Measurements from ENCODE around the gene ARHGAP45.

The ARHGAP45 gene

DNA sequence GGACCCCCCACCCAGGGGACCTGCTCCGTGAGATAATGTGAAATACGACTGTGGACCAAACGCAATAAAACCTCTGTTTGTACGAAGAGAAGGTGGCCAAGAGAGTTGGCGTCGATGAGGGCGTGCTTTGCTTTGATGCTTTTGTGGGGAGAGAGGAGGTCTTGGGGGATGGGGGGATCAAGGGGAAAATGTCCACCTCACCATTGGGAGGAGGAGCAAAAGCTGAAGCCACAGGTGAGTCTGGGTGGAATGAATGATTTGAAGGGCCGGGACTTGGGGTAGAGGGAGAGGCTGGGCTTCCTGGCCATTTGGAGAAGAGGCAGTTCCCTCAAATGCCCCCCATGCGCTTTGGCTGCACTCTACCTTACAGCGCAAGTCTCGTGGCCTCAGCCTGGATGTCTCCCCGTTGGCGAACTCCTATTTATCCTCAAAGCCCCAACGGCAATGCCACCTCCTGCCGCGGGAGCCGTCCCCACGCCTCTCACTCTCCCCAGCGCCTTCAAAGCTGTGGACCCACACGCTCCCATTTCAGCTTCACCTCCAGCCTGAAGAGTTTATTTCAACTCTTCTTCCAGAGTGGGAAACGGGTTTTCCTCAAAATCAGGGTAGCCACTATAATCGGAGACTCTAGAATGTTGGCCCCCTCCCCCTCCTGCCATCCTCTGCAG, 27.9 kb upstream of the ARHGAP45 start:
- H3K9me2 ChIP-seq (ENCODE audit: low read depth, low read length), result no peaks in the 10 kb centered on the region
- H3K36me3 ChIP-seq (ENCODE audit: insufficient read depth, low read length), result peaks cover 22% of the 10 kb centered on the region
- TF ChIP-seq, protein P1, sequence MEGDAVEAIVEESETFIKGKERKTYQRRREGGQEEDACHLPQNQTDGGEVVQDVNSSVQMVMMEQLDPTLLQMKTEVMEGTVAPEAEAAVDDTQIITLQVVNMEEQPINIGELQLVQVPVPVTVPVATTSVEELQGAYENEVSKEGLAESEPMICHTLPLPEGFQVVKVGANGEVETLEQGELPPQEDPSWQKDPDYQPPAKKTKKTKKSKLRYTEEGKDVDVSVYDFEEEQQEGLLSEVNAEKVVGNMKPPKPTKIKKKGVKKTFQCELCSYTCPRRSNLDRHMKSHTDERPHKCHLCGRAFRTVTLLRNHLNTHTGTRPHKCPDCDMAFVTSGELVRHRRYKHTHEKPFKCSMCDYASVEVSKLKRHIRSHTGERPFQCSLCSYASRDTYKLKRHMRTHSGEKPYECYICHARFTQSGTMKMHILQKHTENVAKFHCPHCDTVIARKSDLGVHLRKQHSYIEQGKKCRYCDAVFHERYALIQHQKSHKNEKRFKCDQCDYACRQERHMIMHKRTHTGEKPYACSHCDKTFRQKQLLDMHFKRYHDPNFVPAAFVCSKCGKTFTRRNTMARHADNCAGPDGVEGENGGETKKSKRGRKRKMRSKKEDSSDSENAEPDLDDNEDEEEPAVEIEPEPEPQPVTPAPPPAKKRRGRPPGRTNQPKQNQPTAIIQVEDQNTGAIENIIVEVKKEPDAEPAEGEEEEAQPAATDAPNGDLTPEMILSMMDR (IDR thresholded peaks at IDR 0.05; ENCODE audit: low read length), result no peak
- no peak for TF ChIP-seq EZH2 (IDR thresholded peaks at IDR 0.05; ENCODE audit: borderline replicate concordance, low read length)
- peak overlapping the region; percentile 90 for H3K4me3 ChIP-seq (ENCODE audit: low read depth, low read length, poor library complexity, severe bottlenecking)
- peaks cover 49% of the 10 kb centered on the region for H3K4me1 ChIP-seq (ENCODE audit: insufficient read depth, low read length, severe bottlenecking)
- H3F3A ChIP-seq (ENCODE audit: insufficient read depth, low read length), result peaks cover 13% of the 10 kb centered on the region; the same call in 1 of the 2 replicates
- no peak overlapping the region for H2AFZ ChIP-seq (ENCODE audit: low read length)
- H3K27me3 ChIP-seq (ENCODE audit: insufficient read depth, low read length), result no peaks in the 10 kb centered on the region
- H3K9me3 ChIP-seq (ENCODE audit: low read length), result no peaks in the 10 kb centered on the region
- no peaks in the 10 kb centered on the region for H3K79me2 ChIP-seq (ENCODE audit: insufficient read depth, low read length)
- H4K20me1 ChIP-seq (ENCODE audit: insufficient read depth, low read length), result no peaks in the 10 kb centered on the region
- H3K27ac ChIP-seq (ENCODE audit: low read depth, low read length, poor library complexity, severe bottlenecking), result peak overlapping the region; percentile 99
- peak overlapping the region; percentile 55 for H3K9ac ChIP-seq (ENCODE audit: low read length)
- H3K4me2 ChIP-seq (ENCODE audit: low read length), result peak overlapping the region; percentile 92

DNA sequence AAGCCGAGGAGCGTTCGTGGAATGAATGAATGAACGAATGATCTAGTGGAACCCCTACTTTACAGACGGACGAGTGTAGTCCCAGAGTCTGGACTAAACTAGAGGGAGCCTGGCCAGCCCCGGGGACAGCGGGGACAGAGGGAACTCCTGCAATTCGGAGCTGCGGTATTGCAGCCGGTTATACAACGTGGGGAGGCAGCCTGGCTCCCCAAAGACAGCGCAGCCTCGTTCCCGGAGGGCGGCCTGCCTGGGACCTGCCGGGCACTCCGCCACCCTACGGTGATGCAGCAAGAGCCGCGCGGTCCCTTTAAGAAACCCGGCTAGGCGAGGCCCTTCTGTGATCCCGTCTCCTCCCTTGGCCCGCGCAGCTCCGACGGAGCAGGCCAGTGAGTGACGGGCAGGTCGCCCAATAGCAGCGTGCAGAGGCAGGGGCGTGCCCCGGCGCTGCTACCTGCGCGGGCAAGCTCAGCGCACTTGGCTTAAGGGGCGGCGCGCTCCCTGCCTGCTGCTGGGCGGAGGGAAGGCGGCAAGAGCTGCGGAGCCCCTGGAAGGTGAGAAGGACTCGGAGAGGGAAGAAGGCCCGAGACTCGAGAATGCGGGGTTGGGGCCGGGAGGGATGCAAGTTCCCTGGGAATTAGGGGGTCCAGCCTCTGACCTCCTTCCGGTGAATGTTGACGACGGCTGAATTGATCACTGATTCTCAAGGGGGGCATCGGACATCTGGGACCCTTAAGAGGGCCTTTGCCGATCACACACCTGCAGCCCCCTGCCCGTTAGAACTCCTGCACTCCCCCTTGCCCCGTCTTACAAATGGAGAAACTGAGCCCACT, 27.1 kb upstream of the ARHGAP45 start, which contains the start of gene ABCA7:
Gene ABCA7, plus strand, starts transcription at position 462 of the 830 bp plus-strand sequence. CDS start 1,255 bp downstream, outside the sequence.
- Histone ChIP-seq H3F3A (ENCODE audit: insufficient read depth, low read length) (peaks cover 13% of the 10 kb centered on the region; the same call in 1 of the 2 replicates), H3K4me3 (ENCODE audit: low read depth, low read length, poor library complexity, severe bottlenecking) (peak within 1 kb of the TSS; percentile 90), H3K9me2 (ENCODE audit: low read depth, low read length) (no peaks in the 10 kb centered on the region), H4K20me1 (ENCODE audit: insufficient read depth, low read length) (no peaks in the 10 kb centered on the region), H3K9me3 (ENCODE audit: low read length) (no peaks in the 10 kb centered on the region), H2AFZ (ENCODE audit: low read length) (no peak within 1 kb of the TSS), H3K9ac (ENCODE audit: low read length) (peak within 1 kb of the TSS; percentile 94), H3K27me3 (ENCODE audit: insufficient read depth, low read length) (no peaks in the 10 kb centered on the region), H3K27ac (ENCODE audit: low read depth, low read length, poor library complexity, severe bottlenecking) (peak within 1 kb of the TSS; percentile 99), H3K79me2 (ENCODE audit: insufficient read depth, low read length) (no peaks in the 10 kb centered on the region), H3K4me2 (ENCODE audit: low read length) (peak within 1 kb of the TSS; percentile 92), H3K4me1 (ENCODE audit: insufficient read depth, low read length, severe bottlenecking) (peaks cover 49% of the 10 kb centered on the region), H3K36me3 (ENCODE audit: insufficient read depth, low read length) (peaks cover 27% of the 10 kb centered on the region)
- TF ChIP-seq EZH2 (IDR thresholded peaks at IDR 0.05; ENCODE audit: borderline replicate concordance, low read length), result no peak
- TF ChIP-seq, protein P1 (IDR thresholded peaks at IDR 0.05; ENCODE audit: low read length), result no peak

DNA sequence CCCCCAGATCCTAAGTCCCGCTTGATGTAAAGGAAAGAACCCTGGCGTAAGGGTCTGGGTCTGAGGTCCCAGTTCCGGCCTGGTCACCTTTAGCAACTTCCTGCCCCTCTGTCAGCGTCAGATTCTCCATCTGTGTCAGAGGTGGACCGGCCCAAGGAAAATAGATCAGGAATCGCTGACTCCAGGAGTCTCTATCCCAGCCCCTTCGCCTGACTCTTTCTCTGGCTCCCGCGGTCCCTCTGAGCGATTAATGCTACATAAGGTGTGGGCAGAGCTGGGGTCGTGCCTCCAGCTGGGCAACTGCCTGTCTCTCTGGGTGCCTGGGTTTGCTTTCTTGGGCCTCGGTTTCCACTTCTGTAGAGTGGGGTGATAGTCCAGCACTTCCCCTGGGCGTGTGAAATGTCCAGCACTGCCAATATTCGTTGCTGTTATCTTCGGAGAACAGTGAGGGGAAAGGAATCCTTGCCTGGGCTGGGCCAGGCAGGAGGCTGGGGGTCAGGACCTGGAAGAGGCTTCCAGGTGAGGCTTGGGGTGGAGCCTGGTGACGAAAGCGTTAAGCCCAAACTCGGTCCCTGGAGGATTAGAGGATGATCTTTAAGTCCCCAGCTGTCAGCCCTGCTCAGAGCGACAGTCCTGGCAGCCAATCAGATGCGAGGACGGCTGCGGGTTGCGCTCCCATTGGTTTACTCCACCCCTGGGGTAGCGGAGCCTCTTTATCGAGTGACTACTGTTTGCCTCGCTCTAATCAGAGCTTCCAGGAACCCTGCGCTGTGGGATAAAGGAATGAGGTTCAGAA, 26.3 kb upstream of the ARHGAP45 start:
- no peak for TF ChIP-seq EZH2 (IDR thresholded peaks at IDR 0.05; ENCODE audit: borderline replicate concordance, low read length)
- TF ChIP-seq, protein P1 (IDR thresholded peaks at IDR 0.05; ENCODE audit: low read length), result no peak
- no peaks in the 10 kb centered on the region for H3K9me3 ChIP-seq (ENCODE audit: low read length)
- H3K27ac ChIP-seq (ENCODE audit: low read depth, low read length, poor library complexity, severe bottlenecking), result peak overlapping the region; percentile 90
- no peak overlapping the region for H2AFZ ChIP-seq (ENCODE audit: low read length)
- peak overlapping the region; percentile 92 for H3K4me2 ChIP-seq (ENCODE audit: low read length)
- no peaks in the 10 kb centered on the region for H3K27me3 ChIP-seq (ENCODE audit: insufficient read depth, low read length)
- peak overlapping the region; percentile 90 for H3K4me3 ChIP-seq (ENCODE audit: low read depth, low read length, poor library complexity, severe bottlenecking)
- H3K36me3 ChIP-seq (ENCODE audit: insufficient read depth, low read length), result peaks cover 21% of the 10 kb centered on the region
- H4K20me1 ChIP-seq (ENCODE audit: insufficient read depth, low read length), result no peaks in the 10 kb centered on the region
- peak overlapping the region; percentile 94 for H3K9ac ChIP-seq (ENCODE audit: low read length)
- peaks cover 13% of the 10 kb centered on the region; the same call in 1 of the 2 replicates for H3F3A ChIP-seq (ENCODE audit: insufficient read depth, low read length)
- peaks cover 51% of the 10 kb centered on the region for H3K4me1 ChIP-seq (ENCODE audit: insufficient read depth, low read length, severe bottlenecking)
- no peaks in the 10 kb centered on the region for H3K9me2 ChIP-seq (ENCODE audit: low read depth, low read length)
- H3K79me2 ChIP-seq (ENCODE audit: insufficient read depth, low read length), result no peaks in the 10 kb centered on the region

Data from OCI-LY1 (cell line).